GM21737 (cell line): Measurements from ENCODE around the gene NUP188.
"Not testable (repeated sequence)": the region's sequence is repeated elsewhere in the genome, so short reads cannot be mapped to it uniquely, and the experiment has no call there.

Source experiments
- ATAC-seq: cut with Tn5 transposase; IDR thresholded peaks from one replicate; pipeline ENCODE4 v1.9.1; 2021; ENCODE audit warnings: mild to moderate bottlenecking, moderate library complexity; ENCODE audit not compliant: unreplicated experiment

Gene NUP188

GRCh38 chr9:128944966-128945365 lies 2.5 kb upstream of the NUP188 start:
- ATAC-seq = not testable (repeated sequence)

GRCh38 chr9:128945798-128946501 lies 1.5 kb upstream of the NUP188 start:
- ATAC-seq = no peak

GRCh38 chr9:128946571-128947276 lies 775 bp upstream of the NUP188 start:
- ATAC-seq = peak; percentile 11

DNA sequence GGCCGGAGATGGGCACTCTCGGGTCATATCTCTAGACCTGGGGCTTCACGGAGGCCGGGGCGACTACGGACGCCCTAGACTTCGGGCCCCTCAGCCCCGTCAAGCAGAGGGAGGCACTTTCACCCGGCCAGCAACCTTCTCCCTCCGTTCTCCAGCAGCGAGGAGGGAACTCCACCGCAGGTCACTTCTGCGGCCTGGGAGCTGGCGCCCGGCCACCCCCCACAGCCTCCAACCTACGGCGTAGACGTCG lies 297 bp upstream of the NUP188 start:
- no peak for ATAC-seq

DNA sequence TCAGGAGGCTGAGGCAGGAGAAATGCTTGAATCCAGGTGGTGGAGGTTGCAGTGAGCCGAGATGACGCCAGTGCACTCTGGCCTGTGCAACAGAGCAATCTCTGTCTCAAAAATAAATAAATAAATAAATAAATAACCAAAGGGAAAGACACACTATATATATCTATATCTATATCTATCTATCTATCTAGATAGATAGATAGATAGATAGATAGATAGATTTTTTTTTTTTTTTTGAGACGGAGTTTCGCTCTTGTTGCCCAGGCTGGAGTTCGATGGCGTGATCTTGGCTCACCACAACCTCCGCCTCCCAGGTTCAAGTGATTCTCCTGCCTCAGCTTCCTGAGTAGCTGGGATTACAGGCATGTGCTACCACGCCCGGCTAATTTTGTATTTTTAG lies 13.9 kb downstream of the NUP188 start:
- not testable (repeated sequence) for ATAC-seq

DNA sequence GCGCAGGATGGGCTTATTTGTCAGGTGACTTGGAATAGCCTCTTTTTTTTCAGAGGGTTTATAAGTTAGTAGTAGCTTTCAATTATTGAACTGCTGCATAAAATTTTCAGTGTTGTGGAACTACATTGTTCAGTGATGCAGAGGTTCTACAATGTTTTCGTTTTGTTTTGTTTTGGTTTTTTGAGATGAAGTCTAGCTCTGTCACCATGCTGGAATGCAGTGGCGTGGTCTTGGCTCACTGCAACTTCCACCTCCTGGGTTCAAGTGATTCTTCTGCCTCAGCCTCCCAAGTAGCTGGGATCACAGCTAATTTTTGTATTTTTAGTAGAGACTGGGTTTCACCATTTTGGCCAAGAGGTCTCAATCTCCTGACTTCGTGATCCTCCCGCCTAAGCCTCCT lies 22.0 kb downstream of the NUP188 start:
- no peak for ATAC-seq

DNA sequence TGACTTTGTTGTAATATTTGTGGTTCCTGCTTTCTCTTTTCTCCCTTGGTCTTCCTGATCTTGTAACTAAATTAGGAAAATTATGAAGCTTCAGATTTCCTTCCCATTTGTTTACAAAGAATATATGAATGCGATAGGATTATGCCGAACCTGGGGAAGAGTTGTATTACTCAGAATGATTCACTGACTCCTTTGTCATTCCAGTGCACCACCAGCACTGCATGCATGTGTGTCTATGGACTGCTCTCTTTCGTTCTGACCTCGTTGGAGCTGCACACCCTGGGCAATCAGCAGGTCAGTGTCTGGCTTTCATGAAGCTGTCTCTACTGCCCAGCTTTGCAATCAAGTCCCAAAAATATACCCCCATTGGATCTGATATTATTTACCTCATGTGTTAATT lies 25.5 kb downstream of the NUP188 start:
- no peak for ATAC-seq

GRCh38 chr9:128979111-128979510 lies 31.6 kb downstream of the NUP188 start:
- ATAC-seq = no peak

GRCh38 chr9:128983536-128983935 lies 36.0 kb downstream of the NUP188 start:
- no peak for ATAC-seq

- ATAC-seq = no peak
Measured at GRCh38 chr9:128986671-128987070, 39.2 kb downstream of the NUP188 start.

DNA sequence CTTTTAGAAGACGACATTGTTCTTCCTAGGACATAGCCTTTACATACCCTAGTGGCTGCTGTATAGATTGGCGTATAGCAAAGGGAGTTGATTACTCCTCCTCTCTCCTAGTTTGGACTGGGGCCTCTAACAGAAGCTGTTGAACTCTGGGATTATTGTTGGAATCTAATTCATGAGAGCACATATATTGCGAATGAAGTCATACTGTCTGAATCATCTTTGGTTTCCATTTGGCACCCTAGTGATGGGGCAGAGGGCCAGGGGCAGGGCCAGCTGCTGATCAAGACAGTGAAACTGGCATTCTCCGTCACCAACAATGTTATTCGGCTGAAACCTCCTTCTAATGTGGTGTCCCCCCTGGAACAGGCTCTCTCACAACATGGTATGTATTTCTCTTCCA lies 40.3 kb downstream of the NUP188 start:
- ATAC-seq = no peak

DNA sequence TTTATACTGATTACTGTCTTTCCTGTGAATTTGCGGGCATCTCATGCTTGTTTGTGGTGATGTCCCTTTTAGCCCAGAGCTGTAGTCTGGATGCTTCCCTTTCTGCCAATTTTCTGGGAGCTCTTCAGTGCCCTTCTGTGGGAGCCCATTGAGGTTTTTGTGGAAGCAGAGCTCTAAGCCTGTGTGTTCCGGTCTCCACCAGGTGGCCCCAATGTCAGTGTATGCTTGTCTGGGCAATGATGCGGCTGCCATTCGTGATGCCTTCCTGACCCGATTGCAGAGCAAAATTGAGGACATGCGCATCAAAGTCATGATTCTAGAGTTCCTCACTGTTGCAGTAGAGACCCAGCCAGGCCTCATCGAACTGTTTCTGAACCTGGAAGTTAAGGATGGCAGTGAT lies 45.5 kb downstream of the NUP188 start:
- no peak for ATAC-seq

DNA sequence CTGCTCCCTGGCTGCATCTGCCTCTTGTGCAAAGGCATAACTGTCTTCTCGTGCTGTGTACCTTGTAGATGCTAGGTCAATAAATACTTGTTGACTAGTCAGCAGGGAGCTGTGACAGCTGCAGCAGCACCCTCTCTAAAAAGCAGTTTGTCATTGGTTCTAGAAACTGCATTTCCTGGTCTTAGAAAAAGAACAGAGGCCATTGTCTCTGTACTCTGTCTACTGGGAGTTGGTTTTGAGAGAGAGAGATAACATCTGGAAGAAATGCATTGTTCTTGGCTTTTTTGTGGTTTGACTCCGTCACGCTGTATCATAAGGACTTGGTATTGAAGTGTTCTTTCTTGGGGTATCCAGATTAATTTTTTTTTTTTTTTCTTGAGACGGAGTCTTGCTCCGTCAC lies 48.3 kb downstream of the NUP188 start:
- no peak for ATAC-seq

- ATAC-seq = no peak
Measured at GRCh38 chr9:128998462-128998861, 51.0 kb downstream of the NUP188 start.

DNA sequence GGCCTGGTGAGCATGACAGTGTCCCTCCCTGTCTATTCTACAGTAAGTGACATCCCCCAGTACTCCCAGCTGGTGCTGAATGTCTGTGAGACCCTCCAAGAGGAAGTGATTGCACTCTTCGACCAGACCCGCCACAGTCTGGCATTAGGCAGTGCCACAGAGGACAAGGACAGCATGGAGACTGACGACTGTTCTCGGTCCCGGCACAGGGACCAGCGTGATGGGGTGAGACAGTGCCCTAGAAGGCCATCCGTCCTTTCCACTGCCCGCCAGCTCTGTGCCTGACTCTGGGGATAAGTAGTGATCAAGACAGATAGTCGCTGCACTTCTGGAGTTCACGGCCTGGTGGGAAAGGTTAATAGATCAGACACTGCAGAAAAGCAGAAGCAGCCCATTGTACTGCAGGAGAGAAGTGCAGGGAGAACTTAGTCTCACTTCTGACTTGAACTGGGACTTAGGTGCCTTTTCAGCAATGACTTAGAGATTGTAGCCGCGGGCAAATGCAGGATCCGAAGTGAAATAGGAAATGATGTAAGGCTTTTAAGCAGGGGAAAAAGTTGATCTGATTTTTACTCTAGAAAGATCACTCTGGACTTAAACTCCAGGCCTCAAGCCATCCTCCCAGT lies 52.2 kb downstream of the NUP188 start:
- ATAC-seq = no peak

DNA sequence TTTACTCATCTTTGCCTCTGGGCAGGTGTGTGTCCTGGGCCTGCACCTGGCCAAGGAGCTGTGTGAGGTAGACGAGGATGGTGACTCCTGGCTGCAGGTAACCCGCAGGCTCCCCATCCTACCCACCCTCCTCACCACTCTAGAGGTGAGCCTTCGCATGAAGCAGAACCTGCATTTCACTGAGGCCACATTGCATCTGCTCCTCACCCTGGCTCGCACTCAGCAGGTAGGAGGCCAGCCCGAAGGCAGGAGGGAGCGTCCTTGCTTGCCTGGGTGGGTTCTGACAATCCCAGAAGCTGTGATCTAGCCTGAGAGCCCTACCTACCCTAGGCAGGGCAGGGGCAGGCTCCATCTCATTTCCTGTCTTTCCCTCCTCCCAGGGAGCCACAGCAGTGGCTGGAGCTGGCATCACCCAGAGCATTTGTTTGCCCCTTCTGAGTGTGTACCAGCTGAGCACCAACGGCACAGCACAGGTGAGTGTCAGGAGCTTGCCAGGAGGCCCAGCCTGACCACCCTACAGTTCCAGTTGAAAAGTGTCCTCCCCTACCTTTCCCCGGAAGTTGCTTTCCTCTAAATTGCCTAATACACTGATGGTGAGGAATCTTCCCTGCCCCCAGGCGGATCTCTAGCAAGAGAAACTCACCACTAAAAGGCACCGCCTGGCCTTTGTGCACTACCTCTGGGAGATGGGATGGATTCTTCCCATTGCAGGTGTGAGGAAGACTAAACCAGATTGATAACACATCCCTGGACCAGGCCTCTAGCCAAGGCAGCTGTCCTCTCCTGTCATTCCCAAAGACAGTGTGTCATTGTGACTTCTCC lies 54.2 kb downstream of the NUP188 start:
- no peak for ATAC-seq

DNA sequence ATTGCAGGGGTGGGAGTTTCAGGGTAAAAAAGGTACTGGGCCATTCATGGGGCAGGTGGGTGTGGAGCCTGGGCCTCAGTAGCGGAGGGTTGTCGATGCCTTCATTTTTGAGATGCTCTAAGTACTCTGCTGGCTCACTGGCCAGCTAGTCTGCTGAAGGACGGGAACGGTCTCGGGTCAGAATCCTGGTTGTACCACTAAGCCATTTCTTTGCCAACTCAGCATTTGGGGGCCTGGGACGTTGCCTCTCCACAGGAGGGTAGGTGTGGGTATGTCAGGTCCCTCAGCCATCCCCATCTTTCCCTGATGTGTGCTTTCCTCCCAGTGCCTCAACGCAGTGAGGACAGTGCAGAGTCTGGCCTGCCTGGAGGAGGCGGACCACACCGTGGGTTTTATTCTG lies 55.5 kb downstream of the NUP188 start:
- ATAC-seq = no peak

GRCh38 chr9:129004173-129004572 lies 56.7 kb downstream of the NUP188 start:
- ATAC-seq = not testable (repeated sequence)

GRCh38 chr9:129005336-129005997 lies 58.0 kb downstream of the NUP188 start:
- ATAC-seq = no peak

- ATAC-seq = no peak
Measured at GRCh38 chr9:129006328-129007034, 59.0 kb downstream of the NUP188 start.
